HepG2 (cell line): ENCODE data around the gene MTTP. TPM values are rescaled to one million over a fixed set of nuclear protein-coding genes. Genes with fewer than 3 reads are reported as not detected.

ENCODE experiments used
- ATAC-seq: fragments of 200-7000 bp; cut with Tn5 transposase; 3 replicates; pipeline ENCODE4 v1.9.1; 2020; ENCODE audit warnings: mild to moderate bottlenecking, moderate library complexity
- BruUV-seq: library from RNA; stranded (reverse); fragments of 400-500 nt; replicated peaks from 2 replicates; lab custom pipeline; 2021; lab: Mats Ljungman, UMichigan
- CTCF ChIA-PET: fragments of 300-600 bp; formaldehyde crosslinking; extraction: SDS; loops from one replicate; lab custom pipeline; 2021; ENCODE audit warnings: low total read pairs, inconsistent platforms, low intra/inter-chr PET ratio; lab: Yijun Ruan, JAX
- POLR2A ChIA-PET: fragments of 350-600 bp; sonication (Branson Sonifier 250); formaldehyde crosslinking; loops from one replicate; lab custom pipeline; 2020; ENCODE audit warnings: antibody characterized with exemption, inconsistent platforms; lab: Yijun Ruan, JAX
- DNase-seq: peaks from one replicate; pipeline ENCODE4 v3.0.0-alpha.2; 2015; ENCODE audit warnings: low spot score
- FAIRE-seq: peaks from 3 replicates; lab custom pipeline; 2011; peaks lifted over from hg19 to GRCh38; lab: Jason Lieb, UNC
- H2AFZ ChIP-seq: one replicate; pipeline ENCODE4 v1.6.1; 2011; ENCODE audit warnings: low read length, inconsistent platforms
- H3K27ac ChIP-seq: fragments of 300-600 bp; 3 replicates; pipeline ENCODE4 v1.8.0; 2011; ENCODE audit warnings: mixed run types, mild to moderate bottlenecking, mixed read lengths, low read length, inconsistent platforms; ENCODE audit not compliant: insufficient read depth; ENCODE audit errors: extremely low read length
- H3K27me3 ChIP-seq, 2 experiments: fragments of 200-600 bp in 1 of 2; 2 replicates in 1 of 2; 3 replicates in 1 of 2; pipeline versions ENCODE4 v1.6.0 to v1.8.0; 2011; ENCODE audit warnings: low read length in 2 of 2, mild to moderate bottlenecking in 2 of 2, moderate library complexity in 2 of 2, inconsistent platforms in 1 of 2; ENCODE audit not compliant: insufficient read depth in 2 of 2, control insufficient read depth in 1 of 2
- H3K36me3 ChIP-seq, 2 experiments: fragments of 200-600 bp in 1 of 2; replicated peaks in 1 of 2; 2 replicates in 1 of 2; 3 replicates in 1 of 2; pipeline versions ENCODE4 v1.5.1 to v1.8.0; 2011; ENCODE audit warnings: low read length in 2 of 2, inconsistent platforms in 1 of 2; ENCODE audit not compliant: insufficient read depth in 2 of 2, control insufficient read depth in 1 of 2
- H3K4me1 ChIP-seq: 2 replicates; pipeline ENCODE4 v1.5.1; 2012; ENCODE audit warnings: low read length, inconsistent platforms; ENCODE audit not compliant: insufficient read depth
- H3K4me2 ChIP-seq: 2 replicates; pipeline ENCODE4 v1.6.0; 2011; ENCODE audit warnings: low read depth, low read length, inconsistent platforms
- H3K4me3 ChIP-seq, 3 experiments: fragments of 200-600 bp in 1 of 3; sonication (generic), shearing (Covaris generic) in 1 of 3; replicated peaks in 1 of 3; 2 replicates each; pipeline ENCODE4 v1.5.1; 2011 to 2016; ENCODE audit warnings: low read length in 3 of 3, inconsistent platforms in 2 of 3, low read depth in 2 of 3, mild to moderate bottlenecking in 2 of 3, control low read depth in 1 of 3, mixed read lengths in 1 of 3; ENCODE audit not compliant: insufficient read depth in 1 of 3
- H3K79me2 ChIP-seq: one replicate; pipeline ENCODE4 v1.6.1; 2011; ENCODE audit warnings: low read length, inconsistent platforms; ENCODE audit not compliant: insufficient read depth
- H3K9ac ChIP-seq: 2 replicates; pipeline ENCODE4 v1.6.0; 2011; ENCODE audit warnings: mild to moderate bottlenecking, low read depth, low read length, inconsistent platforms; ENCODE audit not compliant: insufficient read depth
- H3K9me3 ChIP-seq: 2 replicates; pipeline ENCODE4 v1.5.1; 2012; ENCODE audit warnings: mild to moderate bottlenecking, low read length
- H4K20me1 ChIP-seq: 2 replicates; pipeline ENCODE4 v1.6.0; 2011; ENCODE audit warnings: inconsistent platforms, mild to moderate bottlenecking, low read length, moderate library complexity; ENCODE audit not compliant: insufficient read depth
- CREM ChIP-seq, 2 experiments: sonication (generic) in 1 of 2; formaldehyde crosslinking in 1 of 2; IDR thresholded peaks; 2 replicates each; pipeline versions ENCODE4 v1.4.0 to v1.6.1; 2016 to 2020; ENCODE audit warnings: antibody characterized with exemption in 1 of 2, mild to moderate bottlenecking in 1 of 2, missing genetic modification reagents in 1 of 2
- FOXA1 ChIP-seq, 2 experiments: fragments of 450-650 bp in 1 of 2; sonication (generic) in 1 of 2; formaldehyde crosslinking in 1 of 2; IDR thresholded peaks; 2 replicates each; pipeline versions ENCODE4 v1.4.0 to v1.6.1; 2016 to 2020; ENCODE audit warnings: missing genetic modification reagents in 1 of 2
- HMGXB3 ChIP-seq: sonication (generic); formaldehyde crosslinking; IDR thresholded peaks from 2 replicates; pipeline ENCODE4 v1.4.0; 2020; ENCODE audit warnings: missing genetic modification reagents, borderline replicate concordance
- SMC3 ChIP-seq: IDR thresholded peaks from 2 replicates; pipeline ENCODE4 v1.6.1; 2011; ENCODE audit warnings: low read length, improper control_type of control experiment
- SOX6 ChIP-seq, 2 experiments: fragments of 450-650 bp in 1 of 2; sonication (generic) in 1 of 2; formaldehyde crosslinking in 1 of 2; IDR thresholded peaks; 2 replicates each; pipeline versions ENCODE4 v1.4.0 to v1.6.1; 2017 to 2020; ENCODE audit warnings: antibody characterized with exemption in 1 of 2, mild to moderate bottlenecking in 1 of 2, missing genetic modification reagents in 1 of 2
- SRSF9 ChIP-seq: fragments of 200-400 bp; formaldehyde crosslinking; IDR thresholded peaks from 2 replicates; pipeline ENCODE4 v1.6.1; 2018; ENCODE audit warnings: borderline replicate concordance, mild to moderate bottlenecking, low read depth, low read length; ENCODE audit not compliant: insufficient read depth, poor library complexity, severe bottlenecking
- U2AF1 ChIP-seq: fragments of 200-400 bp; formaldehyde crosslinking; optimal IDR thresholded peaks from 2 replicates; pipeline ENCODE3; 2017; ENCODE audit warnings: mild to moderate bottlenecking, low read depth, low read length
- ZNF496 ChIP-seq: sonication (generic); formaldehyde crosslinking; IDR thresholded peaks from 2 replicates; pipeline ENCODE4 v1.8.1; 2023; ENCODE audit warnings: mild to moderate bottlenecking, moderate library complexity, missing genetic modification reagents; ENCODE audit not compliant: insufficient replicate concordance
- ZNF576 ChIP-seq: sonication (generic); formaldehyde crosslinking; IDR thresholded peaks from 2 replicates; pipeline ENCODE4 v1.4.0; 2020; ENCODE audit warnings: mild to moderate bottlenecking, missing genetic modification reagents
- ZNF652 ChIP-seq: IDR thresholded peaks from 2 replicates; pipeline ENCODE4 v1.6.1; 2016; ENCODE audit warnings: low read depth, borderline replicate concordance
- WGBS: methylation state at CpG from one replicate; pipeline ENCODE4 v1.1.6; 2017; ENCODE audit warnings: low lambda C conversion rate; 5-methylcytosine and 5-hydroxymethylcytosine counted together
- in situ Hi-C: cut with HindIII; loops from 2 replicates; pipeline ENCODE4 v1.10.0; 2017; ENCODE audit warnings: low pct_unique_long_range_greater_than_20kb; ENCODE audit not compliant: extremely low pct_ligation_motif_present
- intact Hi-C: fragments of 100-400 bp; cut with micrococcal nuclease; formaldehyde crosslinking; loops from one replicate; pipeline ENCODE4 v1.10.0; 2022; ENCODE audit not compliant: unreplicated experiment
- polyA plus RNA-seq, 8 experiments: library from polyadenylated mRNA; depleted of rRNA in 3 of 8; stranded (reverse) in 7 of 8; unstranded in 1 of 8; fragments of >200 nt; fragmentation: Illumina TruSeq in 4 of 8; extraction: Trizol in 4 of 8; gene quantifications; 2 replicates each; pipeline versions ENCODE4 v1.2.1 to v1.2.3, GENCODE V29; 2011 to 2016; ENCODE audit warnings: low read depth in 4 of 8, missing spikeins in 1 of 8, mixed read lengths in 1 of 8; ENCODE audit not compliant: insufficient read depth in 1 of 8
- total RNA-seq, 5 experiments: library from RNA; depleted of rRNA; stranded (reverse); fragments of >200 nt; fragmentation: Illumina TruSeq; extraction: Trizol; gene quantifications; 2 replicates each; pipeline ENCODE4 v1.2.3, GENCODE V29; 2016; ENCODE audit warnings: low read depth in 1 of 5

Gene MTTP
- total and polyA plus RNA-seq, 2 of the 13 experiments (the other 11 are each of a cell fraction or from before 2014, with no cell fraction given): 84.7 to 102 TPM

- intact Hi-C loops: no loop called here
- no peak for ATAC-seq
- no peaks in the 10 kb centered on the region for H3K4me1 ChIP-seq
- POLR2A ChIA-PET: no interaction called here
- no peak overlapping the region for H3K9ac ChIP-seq
- H4K20me1 ChIP-seq: no peaks in the 10 kb centered on the region
- BruUV-seq: no TSS peak
- no peak overlapping the region for H3K4me3 ChIP-seq
- peaks cover 0 to 37% of the 10 kb centered on the region in 2 experiments; a peak in 3 of 5 replicates for H3K27me3 ChIP-seq
- no peaks in the 10 kb centered on the region for H3K9me3 ChIP-seq
- H3K79me2 ChIP-seq: no peaks in the 10 kb centered on the region
- no peaks in the 10 kb centered on the region for H3K36me3 ChIP-seq
- TF ChIP-seq ZNF652 (CRISPR knock-in tag): no peak
- TF ChIP-seq ZNF496 (CRISPR knock-in tag): no peak
- no peak for TF ChIP-seq SOX6 (IDR thresholded peaks at IDR 0.05)
- TF ChIP-seq SOX6 (CRISPR knock-in tag; IDR thresholded peaks at IDR 0.05): no peak
- no peak for TF ChIP-seq ZNF576 (CRISPR knock-in tag)
- no peak for TF ChIP-seq U2AF1
- TF ChIP-seq CREM (IDR thresholded peaks at IDR 0.05): no peak
- TF ChIP-seq CREM (CRISPR knock-in tag; IDR thresholded peaks at IDR 0.05): no peak
- TF ChIP-seq HMGXB3 (CRISPR knock-in tag): no peak
- TF ChIP-seq FOXA1 (IDR thresholded peaks at IDR 0.05): no peak
- TF ChIP-seq FOXA1 (CRISPR knock-in tag; IDR thresholded peaks at IDR 0.05): no peak
- no peak for TF ChIP-seq SRSF9
- TF ChIP-seq SMC3: no peak
- TF ChIP-seq, all 625 proteins: peak for 0
- no peak overlapping the region for H2AFZ ChIP-seq
- in situ Hi-C loops: no loop called here
- H3K4me2 ChIP-seq: no peak overlapping the region
- CTCF ChIA-PET: no interaction called here
- 49% methylated on average over 4 of the region's 10 CpGs for WGBS
- H3K27ac ChIP-seq: no peak overlapping the region
- DNase-seq (no peak), FAIRE-seq (no peak)
Observed at GRCh38 chr4:99649778-99650177, 75.2 kb downstream of the MTTP start.
